Measurements from ENCODE around the gene CES1.
"Not testable (repeated sequence)": the region's sequence is repeated elsewhere in the genome, so short reads cannot be mapped to it uniquely, and the experiment has no call there.

- TF ChIP-seq CTCF (IDR thresholded peaks at IDR 0.05; ENCODE audit: low read depth, low read length, poor library complexity, severe bottlenecking); EZH2phosphoT487 (IDR thresholded peaks at IDR 0.05; ENCODE audit: borderline replicate concordance, low read length): not testable (repeated sequence)
These were observed 50.7 kb downstream of the CES1 start for GRCh38 chr16:55782091-55782792.
